GM12801 (cell line): ENCODE results near the gene ZER1.

Experiments used
- TF ChIP-seq, protein P1 (sequence below): IDR thresholded peaks from one replicate; pipeline ENCODE4 v1.5.1; 2011; ENCODE audit warnings: control low read depth; ENCODE audit not compliant: insufficient read length; ENCODE audit errors: extremely low read depth

ZER1 gene

GRCh38 chr9:128702445-128702948 lies 69.2 kb downstream of the ZER1 start, which contains the start of gene PKN3:
PKN3 (plus strand) TSS chr9:128702503; CDS start chr9:128702916, 413 bp downstream.
- TF ChIP-seq, protein P1, sequence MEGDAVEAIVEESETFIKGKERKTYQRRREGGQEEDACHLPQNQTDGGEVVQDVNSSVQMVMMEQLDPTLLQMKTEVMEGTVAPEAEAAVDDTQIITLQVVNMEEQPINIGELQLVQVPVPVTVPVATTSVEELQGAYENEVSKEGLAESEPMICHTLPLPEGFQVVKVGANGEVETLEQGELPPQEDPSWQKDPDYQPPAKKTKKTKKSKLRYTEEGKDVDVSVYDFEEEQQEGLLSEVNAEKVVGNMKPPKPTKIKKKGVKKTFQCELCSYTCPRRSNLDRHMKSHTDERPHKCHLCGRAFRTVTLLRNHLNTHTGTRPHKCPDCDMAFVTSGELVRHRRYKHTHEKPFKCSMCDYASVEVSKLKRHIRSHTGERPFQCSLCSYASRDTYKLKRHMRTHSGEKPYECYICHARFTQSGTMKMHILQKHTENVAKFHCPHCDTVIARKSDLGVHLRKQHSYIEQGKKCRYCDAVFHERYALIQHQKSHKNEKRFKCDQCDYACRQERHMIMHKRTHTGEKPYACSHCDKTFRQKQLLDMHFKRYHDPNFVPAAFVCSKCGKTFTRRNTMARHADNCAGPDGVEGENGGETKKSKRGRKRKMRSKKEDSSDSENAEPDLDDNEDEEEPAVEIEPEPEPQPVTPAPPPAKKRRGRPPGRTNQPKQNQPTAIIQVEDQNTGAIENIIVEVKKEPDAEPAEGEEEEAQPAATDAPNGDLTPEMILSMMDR, result no peak

GRCh38 chr9:128701227-128701854 lies 70.4 kb downstream of the ZER1 start:
- TF ChIP-seq, protein P1, result no peak

DNA sequence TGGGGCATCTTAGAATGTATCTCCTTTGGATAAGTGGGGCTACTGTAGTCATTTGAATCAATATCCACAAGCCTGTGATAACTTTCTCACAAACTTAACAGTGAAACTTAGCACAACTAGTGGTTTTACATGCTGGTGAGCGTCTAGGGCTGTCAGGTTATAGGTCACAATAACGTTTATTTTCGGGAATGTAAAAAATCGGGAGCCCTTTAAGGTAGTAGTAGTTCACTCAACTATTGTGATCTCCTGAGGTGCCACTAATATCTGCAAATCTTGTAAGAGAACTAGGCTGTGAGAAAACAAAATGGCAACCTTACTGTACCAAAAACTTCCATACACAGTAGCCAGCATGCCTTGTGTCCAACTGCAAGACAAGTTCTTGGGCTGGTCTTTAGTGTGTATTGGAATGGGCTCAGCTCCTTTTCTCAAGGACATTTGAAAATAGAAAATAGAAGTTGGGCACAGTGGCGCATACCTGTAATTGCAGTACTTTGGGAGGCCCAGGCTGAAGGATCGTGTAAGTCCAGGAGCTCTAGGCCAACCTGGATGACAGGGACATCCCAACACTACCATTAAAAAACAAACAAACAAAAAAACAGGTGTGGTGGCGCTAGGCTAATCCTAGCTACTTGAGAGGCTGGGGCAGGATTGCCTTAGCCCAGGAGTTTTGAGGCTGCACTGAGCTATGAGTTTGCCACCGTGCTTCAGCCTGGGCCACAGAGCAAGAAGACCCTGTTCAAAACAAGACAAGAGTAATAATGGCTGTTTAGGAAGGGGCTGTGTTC lies 74.6 kb downstream of the ZER1 start:
- TF ChIP-seq, protein P1, result no peak

DNA sequence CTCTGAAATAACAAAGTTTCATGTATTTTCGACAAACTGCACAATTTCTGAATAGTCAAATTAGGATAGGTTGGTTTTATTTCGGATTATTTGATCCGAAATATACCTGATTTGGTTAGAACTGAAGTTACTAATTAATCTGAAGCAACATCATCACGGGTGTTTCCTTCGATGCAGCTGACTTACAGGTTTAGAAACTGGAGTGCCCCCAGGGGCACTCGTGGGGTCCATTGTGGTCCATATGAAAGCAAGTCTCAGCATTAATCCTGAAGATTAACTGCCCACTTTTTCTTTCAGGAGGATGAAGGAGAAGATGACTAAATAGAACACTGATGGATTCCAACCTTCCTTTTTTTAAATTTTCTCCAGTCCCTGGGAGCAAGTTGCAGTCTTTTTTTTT lies 77.4 kb downstream of the ZER1 start:
- TF ChIP-seq, protein P1, result no peak

GRCh38 chr9:128690684-128691034 lies 81.1 kb downstream of the ZER1 start:
- TF ChIP-seq, protein P1, result no peak

GRCh38 chr9:128689820-128690683 lies 81.7 kb downstream of the ZER1 start:
- TF ChIP-seq, protein P1, result no peak

DNA sequence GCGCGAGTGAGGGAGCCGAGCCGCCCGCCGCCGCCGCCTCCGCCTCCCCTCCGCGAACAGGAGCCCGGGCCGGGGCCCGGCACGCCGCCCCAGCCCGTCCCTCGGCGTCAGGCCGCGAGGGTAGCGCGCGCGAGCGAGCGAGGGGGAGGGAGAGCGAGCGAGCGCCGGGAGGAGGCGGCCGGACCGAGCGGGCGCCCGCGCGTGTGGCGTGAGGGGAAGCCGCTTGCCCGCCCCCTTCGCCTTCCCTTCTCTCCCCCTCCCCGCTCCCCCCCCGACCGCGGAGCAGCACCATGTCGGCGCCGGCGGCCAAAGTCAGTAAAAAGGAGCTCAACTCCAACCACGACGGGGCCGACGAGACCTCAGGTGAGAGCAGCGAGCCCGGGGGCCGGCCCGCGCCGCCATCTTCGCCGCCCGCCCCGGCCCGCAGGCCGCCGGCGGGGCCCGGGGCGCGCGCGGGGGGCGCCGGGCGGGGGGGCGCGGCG lies 82.4 kb downstream of the ZER1 start:
- TF ChIP-seq, protein P1, result no peak
